ENCODE measurements around the gene INSYN2B.

The INSYN2B gene

GRCh38 chr5:169875091-169875728 lies 105.1 kb downstream of the INSYN2B start:
- Histone ChIP-seq H3K27me3 (replicated peaks; ENCODE audit: insufficient read depth, low read length) (no peaks in the 10 kb centered on the region), H3K9me2 (replicated peaks; ENCODE audit: insufficient read depth, low read length) (no peaks in the 10 kb centered on the region), H2AFZ (ENCODE audit: low read length) (no peak overlapping the region), H3K79me2 (ENCODE audit: low read length) (no peaks in the 10 kb centered on the region), H3K4me3 (ENCODE audit: low read length) (no peak overlapping the region), H3K9ac (ENCODE audit: low read length) (no peak overlapping the region), H3K4me1 (ENCODE audit: low read length) (no peaks in the 10 kb centered on the region), H4K20me1 (ENCODE audit: insufficient read depth, low read length) (no peaks in the 10 kb centered on the region), H3F3A (ENCODE audit: insufficient read depth, low read length) (no peaks in the 10 kb centered on the region), H3K27ac (ENCODE audit: low read length) (no peak overlapping the region), H3K4me2 (ENCODE audit: low read depth, low read length) (no peak overlapping the region), H3K36me3 (replicated peaks; ENCODE audit: insufficient read depth, low read length) (no peaks in the 10 kb centered on the region), H3K9me3 (replicated peaks; ENCODE audit: insufficient read depth, low read length) (no peaks in the 10 kb centered on the region)
- no peak for DNase-seq
- no peak for TF ChIP-seq EZH2 (optimal IDR thresholded peaks at IDR 0.05; ENCODE audit: low read depth, low read length)
- TF ChIP-seq CTCF (IDR thresholded peaks at IDR 0.05; ENCODE audit: low read length) = no peak
- TF ChIP-seq EZH2phosphoT487 (IDR thresholded peaks at IDR 0.05; ENCODE audit: low read length) = no peak

GRCh38 chr5:169874621-169875020 lies 105.7 kb downstream of the INSYN2B start:
- Histone ChIP-seq H3K4me1 (ENCODE audit: low read length) (no peaks in the 10 kb centered on the region), H3K27ac (ENCODE audit: low read length) (no peak overlapping the region), H3K9me2 (replicated peaks; ENCODE audit: insufficient read depth, low read length) (no peaks in the 10 kb centered on the region), H3K79me2 (ENCODE audit: low read length) (no peaks in the 10 kb centered on the region), H3K9me3 (replicated peaks; ENCODE audit: insufficient read depth, low read length) (no peaks in the 10 kb centered on the region), H3K36me3 (replicated peaks; ENCODE audit: insufficient read depth, low read length) (no peaks in the 10 kb centered on the region), H2AFZ (ENCODE audit: low read length) (no peak overlapping the region), H3F3A (ENCODE audit: insufficient read depth, low read length) (no peaks in the 10 kb centered on the region), H3K27me3 (replicated peaks; ENCODE audit: insufficient read depth, low read length) (no peaks in the 10 kb centered on the region), H3K4me3 (ENCODE audit: low read length) (no peak overlapping the region), H3K9ac (ENCODE audit: low read length) (no peak overlapping the region), H4K20me1 (ENCODE audit: insufficient read depth, low read length) (no peaks in the 10 kb centered on the region), H3K4me2 (ENCODE audit: low read depth, low read length) (no peak overlapping the region)
- TF ChIP-seq EZH2phosphoT487 (IDR thresholded peaks at IDR 0.05; ENCODE audit: low read length) (no peak), EZH2 (optimal IDR thresholded peaks at IDR 0.05; ENCODE audit: low read depth, low read length) (no peak), CTCF (IDR thresholded peaks at IDR 0.05; ENCODE audit: low read length) (no peak)
- no peak for DNase-seq

GRCh38 chr5:169873642-169874041 lies 106.7 kb downstream of the INSYN2B start:
- TF ChIP-seq EZH2 (optimal IDR thresholded peaks at IDR 0.05; ENCODE audit: low read depth, low read length) (no peak), EZH2phosphoT487 (IDR thresholded peaks at IDR 0.05; ENCODE audit: low read length) (no peak), CTCF (IDR thresholded peaks at IDR 0.05; ENCODE audit: low read length) (no peak)
- Histone ChIP-seq H3K4me2 (ENCODE audit: low read depth, low read length) (no peak overlapping the region), H2AFZ (ENCODE audit: low read length) (no peak overlapping the region), H3K4me1 (ENCODE audit: low read length) (no peaks in the 10 kb centered on the region), H3K27ac (ENCODE audit: low read length) (no peak overlapping the region), H3K9ac (ENCODE audit: low read length) (no peak overlapping the region), H3K79me2 (ENCODE audit: low read length) (no peaks in the 10 kb centered on the region), H3K27me3 (replicated peaks; ENCODE audit: insufficient read depth, low read length) (no peaks in the 10 kb centered on the region), H4K20me1 (ENCODE audit: insufficient read depth, low read length) (no peaks in the 10 kb centered on the region), H3K9me2 (replicated peaks; ENCODE audit: insufficient read depth, low read length) (no peaks in the 10 kb centered on the region), H3K9me3 (replicated peaks; ENCODE audit: insufficient read depth, low read length) (no peaks in the 10 kb centered on the region), H3K4me3 (ENCODE audit: low read length) (no peak overlapping the region), H3F3A (ENCODE audit: insufficient read depth, low read length) (no peaks in the 10 kb centered on the region), H3K36me3 (replicated peaks; ENCODE audit: insufficient read depth, low read length) (no peaks in the 10 kb centered on the region)
- DNase-seq = no peak
